RWPE2 (cell line): ENCODE results near the gene DOCK3.

Experiments
- ATAC-seq: fragments of 200-7000 bp; cut with Tn5 transposase; 3 replicates; pipeline ENCODE4 v1.9.1; 2021; ENCODE audit warnings: low read depth
- DNase-seq: peaks from one replicate; pipeline ENCODE4 v3.0.0-alpha.2; 2020; ENCODE audit warnings: low spot score
- H3K27ac ChIP-seq: fragments of 450-650 bp; 2 replicates; pipeline ENCODE4 v1.5.1; 2017; ENCODE audit warnings: mild to moderate bottlenecking; ENCODE audit not compliant: poor library complexity, severe bottlenecking
- H3K27me3 ChIP-seq: fragments of 250-450 bp; sonication (Bioruptor Pico); 2 replicates; pipeline ENCODE4 v1.5.1; 2021; ENCODE audit warnings: mild to moderate bottlenecking, moderate library complexity; ENCODE audit not compliant: insufficient read depth, poor library complexity, severe bottlenecking
- H3K36me3 ChIP-seq: fragments of 250-450 bp; sonication (Bioruptor Pico); 2 replicates; pipeline ENCODE4 v1.5.1; 2020; ENCODE audit warnings: low read depth, mild to moderate bottlenecking, moderate library complexity
- H3K4me1 ChIP-seq: fragments of 250-450 bp; sonication (Bioruptor Pico); 2 replicates; pipeline ENCODE4 v1.5.1; 2021; ENCODE audit warnings: mild to moderate bottlenecking, moderate library complexity; ENCODE audit not compliant: insufficient read depth, poor library complexity, severe bottlenecking
- H3K4me3 ChIP-seq: fragments of 250-450 bp; sonication (Bioruptor Pico); 2 replicates; pipeline ENCODE4 v1.5.1; 2021; ENCODE audit warnings: mild to moderate bottlenecking, moderate library complexity; ENCODE audit not compliant: severe bottlenecking
- H3K9me3 ChIP-seq: fragments of 250-450 bp; sonication (Bioruptor Pico); 2 replicates; pipeline ENCODE4 v1.5.1; 2021; ENCODE audit warnings: mild to moderate bottlenecking, moderate library complexity; ENCODE audit not compliant: severe bottlenecking
- CTCF ChIP-seq: fragments of 450-650 bp; IDR thresholded peaks from one replicate; pipeline ENCODE4 v1.5.1; 2017; ENCODE audit warnings: mild to moderate bottlenecking, moderate library complexity; ENCODE audit not compliant: poor library complexity, severe bottlenecking

The DOCK3 gene

GRCh38 chr3:50657816-50658215, 16.9 kb upstream of the DOCK3 start:
- peak; percentile 19 for DNase-seq
- Histone ChIP-seq H3K36me3 (no peaks in the 10 kb centered on the region), H3K27ac (no peak overlapping the region), H3K27me3 (no peaks in the 10 kb centered on the region), H3K4me3 (no peak overlapping the region), H3K4me1 (no peaks in the 10 kb centered on the region), H3K9me3 (no peaks in the 10 kb centered on the region)
- no peak for TF ChIP-seq CTCF
- ATAC-seq, result no peak

- Histone ChIP-seq H3K36me3 (no peaks in the 10 kb centered on the region), H3K27me3 (no peaks in the 10 kb centered on the region), H3K27ac (no peak overlapping the region), H3K4me1 (no peaks in the 10 kb centered on the region), H3K9me3 (no peaks in the 10 kb centered on the region), H3K4me3 (no peak overlapping the region)
- peak; percentile 61 for DNase-seq
- peak; percentile 62; the same call in 2 of the 3 replicates for ATAC-seq
- no peak for TF ChIP-seq CTCF
Observed at GRCh38 chr3:50658416-50658815, 16.3 kb upstream of the DOCK3 start.

GRCh38 chr3:50658831-50659230, 15.9 kb upstream of the DOCK3 start:
- DNase-seq (peak; percentile 23), ATAC-seq (no peak)
- Histone ChIP-seq H3K9me3 (no peaks in the 10 kb centered on the region), H3K27ac (no peak overlapping the region), H3K4me1 (no peaks in the 10 kb centered on the region), H3K36me3 (no peaks in the 10 kb centered on the region), H3K27me3 (no peaks in the 10 kb centered on the region), H3K4me3 (no peak overlapping the region)
- no peak for TF ChIP-seq CTCF

- Histone ChIP-seq H3K27ac (no peak overlapping the region), H3K4me1 (no peaks in the 10 kb centered on the region), H3K36me3 (no peaks in the 10 kb centered on the region), H3K27me3 (no peaks in the 10 kb centered on the region), H3K4me3 (no peak overlapping the region), H3K9me3 (no peaks in the 10 kb centered on the region)
- ATAC-seq (no peak), DNase-seq (no peak)
- TF ChIP-seq CTCF, result no peak
Observed at GRCh38 chr3:50660386-50660785, 14.3 kb upstream of the DOCK3 start.

- no peak for ATAC-seq
Observed at GRCh38 chr3:50661321-50661837, 13.3 kb upstream of the DOCK3 start.

More at GRCh38 chr3:50661321-50661837, 13.3 kb upstream of the DOCK3 start:
- Histone ChIP-seq H3K36me3 (no peaks in the 10 kb centered on the region), H3K27ac (no peak overlapping the region), H3K9me3 (no peaks in the 10 kb centered on the region), H3K27me3 (no peaks in the 10 kb centered on the region), H3K4me3 (no peak overlapping the region), H3K4me1 (no peaks in the 10 kb centered on the region)
- no peak for TF ChIP-seq CTCF
- DNase-seq, result no peak
